ENCODE measurements around the gene WDFY4. TPM values are rescaled to one million over a fixed set of nuclear protein-coding genes. Genes with fewer than 3 reads are reported as not detected.

The WDFY4 gene
- total and polyA plus RNA-seq, 4 donors = 0.57 to 7.1 (median 2.0) TPM

GRCh38 chr10:48923748-48924147, 239.1 kb downstream of the WDFY4 start:
- no peak overlapping the region for H3K9ac ChIP-seq (ENCODE audit: low read depth in 1 of 2, low read length in 2 of 2)
- H3K27ac ChIP-seq (ENCODE audit: low read depth in 1 of 2, low read length in 2 of 2) = no peak overlapping the region
- H3K4me3 ChIP-seq (ENCODE audit: low read depth in 1 of 3, low read length in 3 of 3) = no peak overlapping the region
- H3K9me3 ChIP-seq (ENCODE audit: control insufficient read depth in 4 of 4, low read length in 3 of 4) = peaks cover 0 to 2% (median 0%) of the 10 kb centered on the region in 4 donors
- H3K4me1 ChIP-seq (ENCODE audit: control insufficient read depth in 4 of 4, insufficient read depth in 4 of 4, low read length in 3 of 4) = peaks cover 0 to under 1% (median 0%) of the 10 kb centered on the region in 4 donors
- peak; percentile 9 for DNase-seq (ENCODE audit: low spot score)
- no peaks in the 10 kb centered on the region for H3K36me3 ChIP-seq (ENCODE audit: control insufficient read depth in 4 of 4, insufficient read depth in 3 of 4, low read depth in 1 of 4, low read length in 3 of 4)
- WGBS = 65% methylated on average over 3 of the region's 3 CpGs
- no peak for TF ChIP-seq RXRA (IDR thresholded peaks at IDR 0.05)
- TF ChIP-seq ATF3 (IDR thresholded peaks at IDR 0.05) = no peak
- TF ChIP-seq FOXA1 (IDR thresholded peaks at IDR 0.05) = no peak
- no peak for TF ChIP-seq HNF4G (IDR thresholded peaks at IDR 0.05)
- TF ChIP-seq NR2F2 (IDR thresholded peaks at IDR 0.05) = no peak
- TF ChIP-seq REST (IDR thresholded peaks at IDR 0.05) = no peak
- no peak for TF ChIP-seq TAF1 (conservative IDR thresholded peaks at IDR 0.05)
- no peak for TF ChIP-seq RAD21 (IDR thresholded peaks at IDR 0.05)
- no peak for TF ChIP-seq SP1 (IDR thresholded peaks at IDR 0.05)
- TF ChIP-seq GABPA (IDR thresholded peaks at IDR 0.05 in 1 of 2, conservative IDR thresholded peaks at IDR 0.05 in 1 of 2) = no peak
- no peak for TF ChIP-seq EGR1 (IDR thresholded peaks at IDR 0.05; ENCODE audit: low read depth in 2 of 2)
- no peak for TF ChIP-seq HNF4A (conservative IDR thresholded peaks at IDR 0.05)
- no peak for TF ChIP-seq JUND (IDR thresholded peaks at IDR 0.05)
- TF ChIP-seq CTCF (IDR thresholded peaks at IDR 0.05; ENCODE audit: low read depth, low read length, missing input control) = no peak
- no peak for TF ChIP-seq YY1 (IDR thresholded peaks at IDR 0.05)
- TF ChIP-seq MAX (IDR thresholded peaks at IDR 0.05) = no peak
- TF ChIP-seq ZBTB33 (IDR thresholded peaks at IDR 0.05) = no peak
- H3K27me3 ChIP-seq (ENCODE audit: control insufficient read depth in 4 of 4, insufficient read depth in 4 of 4, low read length in 3 of 4) = no peaks in the 10 kb centered on the region

All from liver (tissue), 9 donors.